ENCODE data around the gene MYH15. TPM values are rescaled to one million over a fixed set of nuclear protein-coding genes. Genes with fewer than 3 reads are reported as not detected.

Gene MYH15
- total RNA-seq, 1 donor = 0.36 TPM

GRCh38 chr3:108394016-108394415 is 116.4 kb downstream of the MYH15 start:
- H3K27me3 ChIP-seq (ENCODE audit: insufficient read depth, low read length) = peaks cover 43% of the 10 kb centered on the region
- H4K20me1 ChIP-seq (ENCODE audit: insufficient read depth, low read length) = no peaks in the 10 kb centered on the region
- H3K27ac ChIP-seq (ENCODE audit: low read depth, low read length) = no peak overlapping the region
- TF ChIP-seq, protein P1, sequence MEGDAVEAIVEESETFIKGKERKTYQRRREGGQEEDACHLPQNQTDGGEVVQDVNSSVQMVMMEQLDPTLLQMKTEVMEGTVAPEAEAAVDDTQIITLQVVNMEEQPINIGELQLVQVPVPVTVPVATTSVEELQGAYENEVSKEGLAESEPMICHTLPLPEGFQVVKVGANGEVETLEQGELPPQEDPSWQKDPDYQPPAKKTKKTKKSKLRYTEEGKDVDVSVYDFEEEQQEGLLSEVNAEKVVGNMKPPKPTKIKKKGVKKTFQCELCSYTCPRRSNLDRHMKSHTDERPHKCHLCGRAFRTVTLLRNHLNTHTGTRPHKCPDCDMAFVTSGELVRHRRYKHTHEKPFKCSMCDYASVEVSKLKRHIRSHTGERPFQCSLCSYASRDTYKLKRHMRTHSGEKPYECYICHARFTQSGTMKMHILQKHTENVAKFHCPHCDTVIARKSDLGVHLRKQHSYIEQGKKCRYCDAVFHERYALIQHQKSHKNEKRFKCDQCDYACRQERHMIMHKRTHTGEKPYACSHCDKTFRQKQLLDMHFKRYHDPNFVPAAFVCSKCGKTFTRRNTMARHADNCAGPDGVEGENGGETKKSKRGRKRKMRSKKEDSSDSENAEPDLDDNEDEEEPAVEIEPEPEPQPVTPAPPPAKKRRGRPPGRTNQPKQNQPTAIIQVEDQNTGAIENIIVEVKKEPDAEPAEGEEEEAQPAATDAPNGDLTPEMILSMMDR (IDR thresholded peaks at IDR 0.05; ENCODE audit: extremely low read depth, low read depth, low read length) = no peak
- no peak overlapping the region for H3K4me2 ChIP-seq (ENCODE audit: insufficient read depth, low read length)
- DNase-seq (ENCODE audit: insufficient read length, low spot score, missing footprints) = peak; percentile 56
- peaks cover 14% of the 10 kb centered on the region for H3K4me1 ChIP-seq (ENCODE audit: insufficient read depth, low read length)
- H3K4me3 ChIP-seq (ENCODE audit: insufficient read depth, low read length) = no peak overlapping the region
- H3K79me2 ChIP-seq (ENCODE audit: insufficient read depth, low read length) = no peaks in the 10 kb centered on the region
- H3K9me3 ChIP-seq (ENCODE audit: low read depth, low read length) = no peaks in the 10 kb centered on the region
- H3K36me3 ChIP-seq (ENCODE audit: insufficient read depth, low read length) = no peaks in the 10 kb centered on the region
- H2AFZ ChIP-seq (ENCODE audit: low read length) = no peak overlapping the region

DNA sequence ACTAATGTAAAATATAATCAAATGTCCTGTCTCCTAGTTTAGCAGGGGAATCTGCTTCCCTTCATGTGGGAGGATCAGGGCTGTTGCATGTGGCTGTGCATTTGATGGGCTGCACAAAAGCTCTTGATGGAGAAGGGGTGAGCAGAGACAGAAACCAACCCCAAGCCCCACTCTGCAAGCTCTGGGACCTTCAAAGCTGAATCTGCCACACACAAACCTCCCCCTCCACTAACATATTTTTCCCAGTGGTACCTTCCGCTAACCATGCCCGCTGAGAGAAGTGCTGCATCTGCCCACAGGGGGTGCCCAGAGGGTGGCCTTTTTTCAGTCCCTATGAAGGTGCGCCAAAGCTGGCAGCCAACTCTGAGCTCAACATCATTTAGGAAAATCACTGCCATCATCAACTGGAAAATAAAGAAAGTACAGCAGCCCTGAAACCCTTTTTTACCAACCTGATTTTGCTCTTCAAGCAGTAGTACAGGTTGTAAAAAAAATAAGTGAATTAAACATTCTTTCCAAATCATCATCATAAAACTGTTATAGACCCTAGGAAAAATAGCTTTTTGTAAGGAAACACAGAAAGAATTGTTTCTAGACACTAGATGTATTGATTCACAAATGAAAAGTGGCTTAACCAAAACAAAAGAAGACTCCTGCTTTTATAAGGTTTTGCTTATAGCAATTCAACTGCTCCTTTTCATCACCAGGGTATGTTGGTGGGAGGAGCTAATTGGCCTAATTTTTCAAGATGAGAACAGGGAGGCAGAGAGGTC is 117.1 kb downstream of the MYH15 start:
- Histone ChIP-seq H3K4me1 (ENCODE audit: insufficient read depth, low read length) (peaks cover 20% of the 10 kb centered on the region), H3K9me3 (ENCODE audit: low read depth, low read length) (no peaks in the 10 kb centered on the region), H3K79me2 (ENCODE audit: insufficient read depth, low read length) (no peaks in the 10 kb centered on the region), H3K27me3 (ENCODE audit: insufficient read depth, low read length) (peaks cover 37% of the 10 kb centered on the region), H2AFZ (ENCODE audit: low read length) (no peak overlapping the region), H3K27ac (ENCODE audit: low read depth, low read length) (no peak overlapping the region), H3K4me2 (ENCODE audit: insufficient read depth, low read length) (no peak overlapping the region), H4K20me1 (ENCODE audit: insufficient read depth, low read length) (no peaks in the 10 kb centered on the region), H3K36me3 (ENCODE audit: insufficient read depth, low read length) (no peaks in the 10 kb centered on the region), H3K4me3 (ENCODE audit: insufficient read depth, low read length) (no peak overlapping the region)
- TF ChIP-seq, protein P1 (IDR thresholded peaks at IDR 0.05; ENCODE audit: extremely low read depth, low read depth, low read length) = no peak
- no peak for DNase-seq (ENCODE audit: insufficient read length, low spot score, missing footprints)

DNA sequence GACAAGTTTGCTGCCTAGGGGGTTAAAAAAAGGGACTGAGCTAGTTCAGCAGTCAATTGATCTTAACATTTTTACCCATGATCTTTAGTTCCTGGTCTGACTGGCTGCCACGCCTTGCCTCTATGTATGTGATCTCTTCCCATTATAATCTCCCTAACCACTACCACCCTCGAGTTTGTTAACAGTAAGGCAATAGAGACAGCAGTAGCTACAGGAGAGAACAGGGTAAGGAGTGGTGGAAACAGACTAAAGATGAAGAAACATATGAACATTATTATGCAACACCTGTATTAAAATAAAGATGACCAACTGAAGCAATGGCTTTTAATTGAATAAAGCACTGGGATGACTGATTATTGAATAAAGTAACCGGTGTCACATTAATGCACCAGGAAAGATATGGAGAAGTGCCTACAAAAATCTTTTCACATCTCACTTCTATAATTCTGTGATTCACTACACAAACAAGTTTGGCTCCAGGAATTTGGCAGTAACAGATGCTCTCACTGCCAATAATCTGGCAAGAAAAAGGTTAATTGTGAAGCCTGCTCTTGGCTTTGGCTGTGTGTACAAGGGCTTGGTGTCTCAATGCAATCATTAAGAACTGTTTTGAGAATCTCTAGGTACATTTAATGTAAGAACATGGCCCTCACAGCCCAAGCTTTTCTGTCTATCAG is 118.3 kb downstream of the MYH15 start:
- TF ChIP-seq, protein P1 (IDR thresholded peaks at IDR 0.05; ENCODE audit: extremely low read depth, low read depth, low read length) = no peak
- H4K20me1 ChIP-seq (ENCODE audit: insufficient read depth, low read length) = no peaks in the 10 kb centered on the region
- H3K27me3 ChIP-seq (ENCODE audit: insufficient read depth, low read length) = peaks cover 43% of the 10 kb centered on the region
- no peaks in the 10 kb centered on the region for H3K9me3 ChIP-seq (ENCODE audit: low read depth, low read length)
- H3K36me3 ChIP-seq (ENCODE audit: insufficient read depth, low read length) = no peaks in the 10 kb centered on the region
- H3K4me2 ChIP-seq (ENCODE audit: insufficient read depth, low read length) = no peak overlapping the region
- H3K4me1 ChIP-seq (ENCODE audit: insufficient read depth, low read length) = peaks cover 25% of the 10 kb centered on the region
- no peak overlapping the region for H2AFZ ChIP-seq (ENCODE audit: low read length)
- H3K4me3 ChIP-seq (ENCODE audit: insufficient read depth, low read length) = no peak overlapping the region
- no peak overlapping the region for H3K27ac ChIP-seq (ENCODE audit: low read depth, low read length)
- H3K79me2 ChIP-seq (ENCODE audit: insufficient read depth, low read length) = no peaks in the 10 kb centered on the region
- DNase-seq (ENCODE audit: insufficient read length, low spot score, missing footprints) = peak; percentile 22

DNA sequence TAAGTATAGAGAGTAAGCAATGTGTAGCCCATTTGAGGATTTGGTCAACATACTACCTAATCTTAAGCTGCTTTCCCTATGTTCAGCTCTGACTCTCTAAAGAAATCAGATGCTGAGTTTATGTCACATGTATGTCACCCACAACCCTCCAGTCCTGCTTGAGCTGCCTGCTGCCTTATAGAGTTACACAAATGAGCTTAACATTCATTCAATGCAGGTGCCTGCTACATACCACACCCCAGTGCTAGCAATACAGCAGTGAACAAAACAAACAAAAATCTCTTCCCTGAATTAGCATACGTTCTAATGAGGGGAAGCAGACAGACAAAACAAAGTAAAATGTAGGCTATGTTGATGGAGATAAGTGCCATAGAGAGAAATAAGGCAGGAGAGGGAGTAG is 121.0 kb downstream of the MYH15 start:
- Histone ChIP-seq H3K4me1 (ENCODE audit: insufficient read depth, low read length) (peaks cover 25% of the 10 kb centered on the region), H3K79me2 (ENCODE audit: insufficient read depth, low read length) (no peaks in the 10 kb centered on the region), H4K20me1 (ENCODE audit: insufficient read depth, low read length) (no peaks in the 10 kb centered on the region), H3K9me3 (ENCODE audit: low read depth, low read length) (no peaks in the 10 kb centered on the region), H3K4me2 (ENCODE audit: insufficient read depth, low read length) (no peak overlapping the region), H3K27ac (ENCODE audit: low read depth, low read length) (no peak overlapping the region), H3K36me3 (ENCODE audit: insufficient read depth, low read length) (no peaks in the 10 kb centered on the region), H2AFZ (ENCODE audit: low read length) (no peak overlapping the region), H3K4me3 (ENCODE audit: insufficient read depth, low read length) (no peak overlapping the region), H3K27me3 (ENCODE audit: insufficient read depth, low read length) (peaks cover 36% of the 10 kb centered on the region)
- no peak for DNase-seq (ENCODE audit: insufficient read length, low spot score, missing footprints)
- TF ChIP-seq, protein P1 (IDR thresholded peaks at IDR 0.05; ENCODE audit: extremely low read depth, low read depth, low read length) = no peak

Data from osteoblast (primary cell).